DOHH2 (cell line): Measurements from ENCODE around the gene LEFTY2.

Experiments used
- EZH2phosphoT487 ChIP-seq: fragments of 200-600 bp; sonication (generic); IDR thresholded peaks from 2 replicates; pipeline ENCODE4 v1.6.1; 2017; ENCODE audit warnings: borderline replicate concordance, mild to moderate bottlenecking, antibody characterized with exemption, low read length, moderate library complexity, mixed read lengths
- TF ChIP-seq, protein P1 (sequence below): fragments of 200-600 bp; sonication (generic); IDR thresholded peaks from one replicate; pipeline ENCODE4 v1.5.1; 2014; ENCODE audit warnings: antibody characterized with exemption, mild to moderate bottlenecking, low read depth, low read length; ENCODE audit not compliant: poor library complexity, severe bottlenecking

DNA sequence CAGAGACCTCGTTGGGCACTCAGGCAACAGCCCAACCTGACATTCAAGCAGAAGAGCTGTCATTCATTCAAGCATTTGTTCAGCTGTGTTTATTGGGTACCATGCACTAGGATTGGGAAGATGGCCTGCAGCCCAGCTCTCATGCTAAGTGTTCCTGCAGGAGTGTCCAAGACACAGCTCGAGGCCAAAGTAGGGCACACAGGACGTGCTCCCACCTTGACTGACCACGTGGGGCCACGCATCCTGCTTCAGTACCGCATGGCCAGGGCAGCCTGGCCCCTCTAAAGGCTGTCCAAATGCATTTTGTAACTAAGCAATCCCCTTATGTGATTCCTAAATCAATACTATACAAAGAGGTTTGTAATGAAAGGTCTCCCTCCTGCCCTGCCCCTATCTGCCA lies 26.6 kb downstream of the LEFTY2 start:
- TF ChIP-seq, protein P1, sequence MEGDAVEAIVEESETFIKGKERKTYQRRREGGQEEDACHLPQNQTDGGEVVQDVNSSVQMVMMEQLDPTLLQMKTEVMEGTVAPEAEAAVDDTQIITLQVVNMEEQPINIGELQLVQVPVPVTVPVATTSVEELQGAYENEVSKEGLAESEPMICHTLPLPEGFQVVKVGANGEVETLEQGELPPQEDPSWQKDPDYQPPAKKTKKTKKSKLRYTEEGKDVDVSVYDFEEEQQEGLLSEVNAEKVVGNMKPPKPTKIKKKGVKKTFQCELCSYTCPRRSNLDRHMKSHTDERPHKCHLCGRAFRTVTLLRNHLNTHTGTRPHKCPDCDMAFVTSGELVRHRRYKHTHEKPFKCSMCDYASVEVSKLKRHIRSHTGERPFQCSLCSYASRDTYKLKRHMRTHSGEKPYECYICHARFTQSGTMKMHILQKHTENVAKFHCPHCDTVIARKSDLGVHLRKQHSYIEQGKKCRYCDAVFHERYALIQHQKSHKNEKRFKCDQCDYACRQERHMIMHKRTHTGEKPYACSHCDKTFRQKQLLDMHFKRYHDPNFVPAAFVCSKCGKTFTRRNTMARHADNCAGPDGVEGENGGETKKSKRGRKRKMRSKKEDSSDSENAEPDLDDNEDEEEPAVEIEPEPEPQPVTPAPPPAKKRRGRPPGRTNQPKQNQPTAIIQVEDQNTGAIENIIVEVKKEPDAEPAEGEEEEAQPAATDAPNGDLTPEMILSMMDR = no peak
- TF ChIP-seq EZH2phosphoT487 = no peak
